ENCODE data around the gene FBF1.

GRCh38 chr17:75909812-75910274 is 31.0 kb downstream of the FBF1 start:
- TF ChIP-seq POLR2A (IDR thresholded peaks at IDR 0.05) = no peak
- no peak for TF ChIP-seq CTCF (IDR thresholded peaks at IDR 0.05)
